IMR-90 (cell line): ENCODE data around the gene RPA3. TPM values are rescaled to one million over a fixed set of nuclear protein-coding genes. Genes with fewer than 3 reads are reported as not detected.

Source experiments
- ATAC-seq: fragments of 200-7000 bp; cut with Tn5 transposase; 2 replicates; pipeline ENCODE4 v1.9.1; 2020; ENCODE audit warnings: low read depth, mild to moderate bottlenecking, moderate library complexity
- BruUV-seq: library from RNA; stranded (reverse); fragments of 400-500 nt; replicated peaks from 2 replicates; lab custom pipeline; 2021; lab: Mats Ljungman, UMichigan
- CTCF ChIA-PET: fragments of 300-600 bp; formaldehyde crosslinking; extraction: SDS; loops from one replicate; lab custom pipeline; 2021; ENCODE audit warnings: antibody characterized with exemption; lab: Yijun Ruan, JAX
- POLR2A ChIA-PET: fragments of 300-600 bp; sonication (Branson Sonifier 250); formaldehyde crosslinking; loops from one replicate; lab custom pipeline; 2022; ENCODE audit warnings: antibody characterized with exemption; ENCODE audit not compliant: unreplicated experiment; lab: Charles Lee
- DNase-seq: peaks from one replicate; pipeline ENCODE4 v3.0.0; 2013
- H2AFZ ChIP-seq: replicated peaks from 2 replicates; pipeline ENCODE3; 2013; ENCODE audit warnings: low read length, mild to moderate bottlenecking; ENCODE audit not compliant: poor library complexity
- H2AK5ac ChIP-seq: 2 replicates; pipeline ENCODE4 v1.6.1; 2013; ENCODE audit warnings: low read depth, low read length, inconsistent platforms
- H2AK9ac ChIP-seq: replicated peaks from 2 replicates; pipeline ENCODE3; 2013; ENCODE audit warnings: mild to moderate bottlenecking, low read depth, low read length, moderate library complexity; ENCODE audit not compliant: poor library complexity
- H2BK120ac ChIP-seq: 2 replicates; pipeline ENCODE4 v1.6.1; 2013; ENCODE audit warnings: low read depth, low read length, inconsistent platforms
- H2BK15ac ChIP-seq: 3 replicates; pipeline ENCODE4 v1.6.1; 2013; ENCODE audit warnings: low read depth, low read length, inconsistent platforms
- H2BK20ac ChIP-seq: 2 replicates; pipeline ENCODE4 v1.6.1; 2013; ENCODE audit warnings: low read depth, mild to moderate bottlenecking, inconsistent platforms, low read length, moderate library complexity
- H2BK5ac ChIP-seq: 2 replicates; pipeline ENCODE4 v1.6.1; 2013; ENCODE audit warnings: mild to moderate bottlenecking, low read depth, low read length, inconsistent platforms; ENCODE audit not compliant: poor library complexity, severe bottlenecking
- H3K14ac ChIP-seq: replicated peaks from 2 replicates; pipeline ENCODE4 v1.6.1; 2013; ENCODE audit warnings: low read depth, low read length, inconsistent platforms
- H3K18ac ChIP-seq: 2 replicates; pipeline ENCODE4 v1.6.1; 2013; ENCODE audit warnings: low read depth, low read length, control low read depth
- H3K23ac ChIP-seq: 2 replicates; pipeline ENCODE4 v1.6.1; 2013; ENCODE audit warnings: low read depth, low read length, inconsistent platforms
- H3K27ac ChIP-seq: 2 replicates; pipeline ENCODE4 v1.5.1; 2013; ENCODE audit warnings: mild to moderate bottlenecking, control low read depth, low read length; ENCODE audit not compliant: insufficient read depth
- H3K27me3 ChIP-seq: 2 replicates; pipeline ENCODE4 v1.6.1; 2013; ENCODE audit warnings: low read length; ENCODE audit not compliant: control insufficient read depth, insufficient read depth
- H3K36me3 ChIP-seq: 2 replicates; pipeline ENCODE4 v1.6.1; 2013; ENCODE audit warnings: low read length, mixed read lengths; ENCODE audit not compliant: control insufficient read depth, insufficient read depth
- H3K4ac ChIP-seq: 2 replicates; pipeline ENCODE4 v1.6.1; 2013; ENCODE audit warnings: low read depth, low read length, inconsistent platforms
- H3K4me1 ChIP-seq: 2 replicates; pipeline ENCODE4 v1.6.1; 2013; ENCODE audit warnings: low read length, mixed read lengths; ENCODE audit not compliant: control insufficient read depth, insufficient read depth
- H3K4me2 ChIP-seq: 2 replicates; pipeline ENCODE4 v1.6.1; 2013; ENCODE audit warnings: low read depth, mild to moderate bottlenecking, control low read depth, low read length, moderate library complexity
- H3K4me3 ChIP-seq: 2 replicates; pipeline ENCODE4 v1.5.1; 2013; ENCODE audit warnings: low read depth, mild to moderate bottlenecking, control low read depth, low read length, moderate library complexity; ENCODE audit not compliant: insufficient read depth
- H3K56ac ChIP-seq: 2 replicates; pipeline ENCODE4 v1.6.1; 2013; ENCODE audit warnings: low read length, inconsistent platforms; ENCODE audit not compliant: insufficient read depth; ENCODE audit errors: extremely low read depth
- H3K79me1 ChIP-seq, 2 experiments: 2 replicates each; pipeline ENCODE4 v1.6.1; 2013; ENCODE audit warnings: low read length in 2 of 2, inconsistent platforms in 1 of 2, low read depth in 1 of 2
- H3K9ac ChIP-seq: 2 replicates; pipeline ENCODE4 v1.6.1; 2013; ENCODE audit warnings: low read depth, low read length, control low read depth
- H3K9me1 ChIP-seq: 2 replicates; pipeline ENCODE4 v1.6.1; 2013; ENCODE audit warnings: low read length, inconsistent platforms; ENCODE audit not compliant: insufficient read depth
- H3K9me3 ChIP-seq: 2 replicates; pipeline ENCODE4 v1.6.1; 2013; ENCODE audit warnings: low read length; ENCODE audit not compliant: control insufficient read depth, insufficient read depth
- H4K20me1 ChIP-seq: 2 replicates; pipeline ENCODE4 v1.6.1; 2013; ENCODE audit warnings: low read length, inconsistent platforms; ENCODE audit not compliant: insufficient read depth
- H4K5ac ChIP-seq: 2 replicates; pipeline ENCODE4 v1.6.1; 2013; ENCODE audit warnings: mild to moderate bottlenecking, low read depth, low read length, control low read depth
- H4K8ac ChIP-seq, 2 experiments: 2 replicates each; pipeline ENCODE4 v1.6.1; 2013; ENCODE audit warnings: low read depth in 2 of 2, low read length in 2 of 2, control low read depth in 1 of 2, inconsistent platforms in 1 of 2
- H4K91ac ChIP-seq: 2 replicates; pipeline ENCODE4 v1.6.1; 2013; ENCODE audit warnings: low read depth, low read length, inconsistent platforms; ENCODE audit not compliant: insufficient read depth
- CEBPB ChIP-seq: IDR thresholded peaks from 2 replicates; pipeline ENCODE4 v1.6.1; 2012; ENCODE audit warnings: low read depth, low read length, improper control_type of control experiment
- CHD1 ChIP-seq: IDR thresholded peaks from 2 replicates; pipeline ENCODE4 v1.6.1; 2012; ENCODE audit warnings: low read depth, low read length, improper control_type of control experiment
- MAFK ChIP-seq: IDR thresholded peaks from 2 replicates; pipeline ENCODE4 v1.6.1; 2012; ENCODE audit warnings: low read depth, low read length, improper control_type of control experiment
- MAZ ChIP-seq: IDR thresholded peaks from 2 replicates; pipeline ENCODE4 v1.6.1; 2012; ENCODE audit warnings: low read depth, mild to moderate bottlenecking, low read length, improper control_type of control experiment, moderate library complexity, borderline replicate concordance
- MXI1 ChIP-seq: IDR thresholded peaks from 2 replicates; pipeline ENCODE4 v1.6.1; 2012; ENCODE audit warnings: low read depth, mild to moderate bottlenecking, low read length, moderate library complexity, borderline replicate concordance
- NFE2L2 ChIP-seq: fragments of 150-350 bp; IDR thresholded peaks from 2 replicates; pipeline ENCODE4 v1.6.1; 2016; ENCODE audit warnings: low read depth, mild to moderate bottlenecking, low read length
- POLR2A ChIP-seq: IDR thresholded peaks from 2 replicates; pipeline ENCODE4 v1.6.1; 2012; ENCODE audit warnings: mild to moderate bottlenecking, low read depth, low read length
- RAD21 ChIP-seq: IDR thresholded peaks from 2 replicates; pipeline ENCODE4 v1.6.1; 2012; ENCODE audit warnings: low read length, improper control_type of control experiment
- RFX5 ChIP-seq: IDR thresholded peaks from 2 replicates; pipeline ENCODE4 v1.8.0; 2012; ENCODE audit warnings: low read depth, mild to moderate bottlenecking, low read length, moderate library complexity
- WGBS, 2 experiments: methylation state at CpG; one replicate each; pipeline versions ENCODE4 v1.1.5 to v1.1.7; 2013; ENCODE audit warnings: missing lambda C conversion rate in 2 of 2; ENCODE audit not compliant: insufficient read length in 1 of 2; ENCODE audit errors: extremely low coverage in 2 of 2; 5-methylcytosine and 5-hydroxymethylcytosine counted together
- dilution Hi-C: fragments of 300-500 bp; cut with HindIII; formaldehyde crosslinking; loops from one replicate; pipeline ENCODE4 v1.14.3; 2018; ENCODE audit warnings: low sequenced_read_pairs; ENCODE audit not compliant: unreplicated experiment
- in situ Hi-C: fragments of 300-500 bp; cut with MboI; formaldehyde crosslinking; loops from 3 replicates; pipeline ENCODE4 v1.14.3; 2019; ENCODE audit warnings: low sequenced_read_pairs, inconsistent platforms, mixed read lengths
- intact Hi-C: fragments of 100-400 bp; cut with micrococcal nuclease; formaldehyde crosslinking; loops from 2 replicates; pipeline ENCODE4 v1.10.0; 2022
- polyA plus RNA-seq, 3 experiments: library from polyadenylated mRNA; depleted of rRNA; stranded (reverse); fragments of >200 nt; gene quantifications; 2 replicates each; pipeline ENCODE4 v1.2.3, GENCODE V29; 2012; ENCODE audit warnings: low replicate concordance in 1 of 3
- total RNA-seq: library from RNA; depleted of rRNA; stranded (reverse); fragments of >200 nt; gene quantifications from 2 replicates; pipeline ENCODE4 v1.2.3, GENCODE V29; 2012
- TF ChIP-seq, protein P1 (sequence below): fragments of 150-350 bp; IDR thresholded peaks from 2 replicates; pipeline ENCODE4 v1.6.1; 2016; ENCODE audit warnings: low read depth, mild to moderate bottlenecking, low read length, moderate library complexity, borderline replicate concordance
- TF ChIP-seq, protein P2 (sequence below): conservative IDR thresholded peaks from 2 replicates; pipeline ENCODE4 v1.5.1; 2012; ENCODE audit warnings: mild to moderate bottlenecking, low read depth, low read length, improper control_type of control experiment

Gene RPA3
- total and polyA plus RNA-seq, 2 of the 4 experiments (the other 2 are of a cell fraction): 12.7 to 21.1 TPM

DNA sequence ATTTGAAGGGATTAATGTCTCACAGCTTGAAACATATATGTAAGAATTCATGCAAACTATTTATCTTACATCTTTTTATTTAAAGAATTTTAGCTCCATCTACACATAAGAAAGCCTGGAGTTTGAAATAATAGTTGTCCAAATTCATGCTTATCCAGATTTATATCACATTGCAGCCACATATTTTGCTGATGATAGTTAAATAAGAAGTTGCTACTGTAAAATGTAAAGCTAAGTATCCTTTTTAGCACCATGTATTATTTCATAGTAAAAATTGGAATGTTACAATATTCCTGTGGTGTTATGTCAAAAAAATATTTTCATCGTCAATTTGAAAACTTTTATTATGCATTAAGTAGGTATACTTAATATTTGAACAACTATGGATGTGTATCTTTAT lies 105.2 kb downstream of the RPA3 start:
- intact Hi-C loops: no loop called here
- no peak overlapping the region for H4K91ac ChIP-seq
- H3K9me1 ChIP-seq: no peaks in the 10 kb centered on the region
- H3K4me3 ChIP-seq: no peak overlapping the region
- H3K14ac ChIP-seq: no peak overlapping the region
- H2BK15ac ChIP-seq: no peak overlapping the region
- H2AK9ac ChIP-seq: no peak overlapping the region
- ChIA-PET CTCF (no interaction called here), POLR2A (no interaction called here)
- BruUV-seq: no TSS peak
- H2AFZ ChIP-seq: no peak overlapping the region
- no peaks in the 10 kb centered on the region for H3K79me1 ChIP-seq
- no peak overlapping the region for H3K9ac ChIP-seq
- TF ChIP-seq CHD1: no peak
- TF ChIP-seq, protein P1, sequence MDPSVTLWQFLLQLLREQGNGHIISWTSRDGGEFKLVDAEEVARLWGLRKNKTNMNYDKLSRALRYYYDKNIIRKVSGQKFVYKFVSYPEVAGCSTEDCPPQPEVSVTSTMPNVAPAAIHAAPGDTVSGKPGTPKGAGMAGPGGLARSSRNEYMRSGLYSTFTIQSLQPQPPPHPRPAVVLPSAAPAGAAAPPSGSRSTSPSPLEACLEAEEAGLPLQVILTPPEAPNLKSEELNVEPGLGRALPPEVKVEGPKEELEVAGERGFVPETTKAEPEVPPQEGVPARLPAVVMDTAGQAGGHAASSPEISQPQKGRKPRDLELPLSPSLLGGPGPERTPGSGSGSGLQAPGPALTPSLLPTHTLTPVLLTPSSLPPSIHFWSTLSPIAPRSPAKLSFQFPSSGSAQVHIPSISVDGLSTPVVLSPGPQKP: no peak
- no peak for TF ChIP-seq MAFK
- TF ChIP-seq POLR2A: no peak
- TF ChIP-seq, protein P2, sequence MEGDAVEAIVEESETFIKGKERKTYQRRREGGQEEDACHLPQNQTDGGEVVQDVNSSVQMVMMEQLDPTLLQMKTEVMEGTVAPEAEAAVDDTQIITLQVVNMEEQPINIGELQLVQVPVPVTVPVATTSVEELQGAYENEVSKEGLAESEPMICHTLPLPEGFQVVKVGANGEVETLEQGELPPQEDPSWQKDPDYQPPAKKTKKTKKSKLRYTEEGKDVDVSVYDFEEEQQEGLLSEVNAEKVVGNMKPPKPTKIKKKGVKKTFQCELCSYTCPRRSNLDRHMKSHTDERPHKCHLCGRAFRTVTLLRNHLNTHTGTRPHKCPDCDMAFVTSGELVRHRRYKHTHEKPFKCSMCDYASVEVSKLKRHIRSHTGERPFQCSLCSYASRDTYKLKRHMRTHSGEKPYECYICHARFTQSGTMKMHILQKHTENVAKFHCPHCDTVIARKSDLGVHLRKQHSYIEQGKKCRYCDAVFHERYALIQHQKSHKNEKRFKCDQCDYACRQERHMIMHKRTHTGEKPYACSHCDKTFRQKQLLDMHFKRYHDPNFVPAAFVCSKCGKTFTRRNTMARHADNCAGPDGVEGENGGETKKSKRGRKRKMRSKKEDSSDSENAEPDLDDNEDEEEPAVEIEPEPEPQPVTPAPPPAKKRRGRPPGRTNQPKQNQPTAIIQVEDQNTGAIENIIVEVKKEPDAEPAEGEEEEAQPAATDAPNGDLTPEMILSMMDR: no peak
- TF ChIP-seq RFX5: no peak
- TF ChIP-seq RAD21: no peak
- no peak for TF ChIP-seq MXI1
- no peak for TF ChIP-seq NFE2L2
- TF ChIP-seq MAZ: no peak
- no peak for TF ChIP-seq CEBPB
- H3K4me2 ChIP-seq: no peak overlapping the region
- no peak overlapping the region for H3K23ac ChIP-seq
- H4K20me1 ChIP-seq: no peaks in the 10 kb centered on the region
- no peak overlapping the region for H2BK5ac ChIP-seq
- no peaks in the 10 kb centered on the region for H3K27me3 ChIP-seq
- ATAC-seq: no peak
- no peak overlapping the region for H4K8ac ChIP-seq
- dilution Hi-C loops: no loop called here
- no peaks in the 10 kb centered on the region for H3K9me3 ChIP-seq
- H2AK5ac ChIP-seq: no peak overlapping the region
- H3K4ac ChIP-seq: no peak overlapping the region
- H3K27ac ChIP-seq: no peak overlapping the region
- no peak for DNase-seq
- no peaks in the 10 kb centered on the region for H3K4me1 ChIP-seq
- H3K56ac ChIP-seq: no peak overlapping the region
- in situ Hi-C loops: no loop called here
- no peak overlapping the region for H2BK20ac ChIP-seq
- H3K36me3 ChIP-seq: no peaks in the 10 kb centered on the region
- H4K5ac ChIP-seq: no peak overlapping the region
- no peak overlapping the region for H2BK120ac ChIP-seq
- no peak overlapping the region for H3K18ac ChIP-seq
- no CpG with 5 or more reads among the region's 1 CpG for WGBS, 2 experiments
